K562 (cell line): ENCODE results near the gene EEF1AKMT4. TPM values are rescaled to one million over a fixed set of nuclear protein-coding genes. Genes with fewer than 3 reads are reported as not detected.

ENCODE experiments used
- BCL6 ChIP-seq: fragments of 250-450 bp; sonication (Bioruptor Pico); IDR thresholded peaks from 2 replicates; pipeline ENCODE4 v1.4.0; 2020
- CBFA2T3 ChIP-seq: fragments of 450-650 bp; IDR thresholded peaks from 2 replicates; pipeline ENCODE4 v1.6.1; 2017
- KLF1 ChIP-seq: fragments of 450-650 bp; IDR thresholded peaks from 2 replicates; pipeline ENCODE4 v1.6.1; 2016; ENCODE audit warnings: missing genetic modification characterization, missing compliant biosample characterization
- MBD2 ChIP-seq: sonication (generic); IDR thresholded peaks from 2 replicates; pipeline ENCODE4 v1.6.1; 2016; ENCODE audit warnings: low read depth, borderline replicate concordance
- NELFE ChIP-seq: IDR thresholded peaks from 2 replicates; pipeline ENCODE4 v1.6.1; 2011; ENCODE audit warnings: mild to moderate bottlenecking; ENCODE audit not compliant: insufficient read depth, insufficient read length
- NFE2 ChIP-seq: IDR thresholded peaks from 2 replicates; pipeline ENCODE4 v1.6.1; 2014; ENCODE audit warnings: antibody characterized with exemption, low read depth
- POLR2AphosphoS5 ChIP-seq: IDR thresholded peaks from 2 replicates; pipeline ENCODE4 v1.6.1; 2011; ENCODE audit warnings: mild to moderate bottlenecking, low read depth, low read length, moderate library complexity; ENCODE audit not compliant: control insufficient read depth, insufficient read depth
- SOX6 ChIP-seq: fragments of 450-650 bp; IDR thresholded peaks from 2 replicates; pipeline ENCODE4 v1.6.1; 2014; ENCODE audit warnings: mild to moderate bottlenecking
- TCF3 ChIP-seq: sonication (generic); formaldehyde crosslinking; IDR thresholded peaks from 2 replicates; pipeline ENCODE4 v1.4.0; 2020; ENCODE audit warnings: mild to moderate bottlenecking, missing genetic modification reagents
- UBTF ChIP-seq, 2 experiments: IDR thresholded peaks; 2 replicates each; pipeline ENCODE4 v1.6.1; 2012; ENCODE audit warnings: improper control_type of control experiment in 2 of 2, low read depth in 2 of 2, low read length in 2 of 2, borderline replicate concordance in 1 of 2
- polyA plus RNA-seq, 8 experiments: library from polyadenylated mRNA; depleted of rRNA in 4 of 8; stranded (reverse) in 5 of 8; unstranded in 3 of 8; fragments of >200 nt; fragmentation: Nextera tagmentation in 2 of 8; fragmentation: Illumina TruSeq in 1 of 8; extraction: Ambion mirVana in 2 of 8; extraction: Trizol in 1 of 8; gene quantifications; 2 replicates each; pipeline versions ENCODE4 v1.2.1 to v1.2.3, GENCODE V29; 2011 to 2014; ENCODE audit warnings: inconsistent platforms in 1 of 8, missing spikeins in 1 of 8
- total RNA-seq, 7 experiments: library from RNA; depleted of rRNA in 6 of 7; stranded (reverse); fragments of >200 nt in 6 of 7; fragmentation: Illumina TruSeq in 2 of 7; extraction: Trizol in 2 of 7; gene quantifications; 2 replicates each; pipeline versions ENCODE4 v1.2.1 to v1.2.3, GENCODE V29; 2011 to 2021; ENCODE audit warnings: low replicate concordance in 1 of 7
- TF ChIP-seq, protein P1 (sequence below): fragments of 200-600 bp; sonication (generic); IDR thresholded peaks from one replicate; pipeline ENCODE4 v1.6.1; 2012; ENCODE audit warnings: mild to moderate bottlenecking, low read depth, low read length, inconsistent platforms
- TF ChIP-seq, protein P2 (sequence below): fragments of 250-450 bp; sonication (Bioruptor Pico); IDR thresholded peaks from 2 replicates; pipeline ENCODE4 v1.5.0; 2020; ENCODE audit warnings: mild to moderate bottlenecking, borderline replicate concordance

EEF1AKMT4 gene
- total and polyA plus RNA-seq, 9 of the 15 experiments (the other 6 are each of a cell fraction or from before 2014, with no cell fraction given), result 10.3 to 49.4 (median 18.9) TPM

DNA sequence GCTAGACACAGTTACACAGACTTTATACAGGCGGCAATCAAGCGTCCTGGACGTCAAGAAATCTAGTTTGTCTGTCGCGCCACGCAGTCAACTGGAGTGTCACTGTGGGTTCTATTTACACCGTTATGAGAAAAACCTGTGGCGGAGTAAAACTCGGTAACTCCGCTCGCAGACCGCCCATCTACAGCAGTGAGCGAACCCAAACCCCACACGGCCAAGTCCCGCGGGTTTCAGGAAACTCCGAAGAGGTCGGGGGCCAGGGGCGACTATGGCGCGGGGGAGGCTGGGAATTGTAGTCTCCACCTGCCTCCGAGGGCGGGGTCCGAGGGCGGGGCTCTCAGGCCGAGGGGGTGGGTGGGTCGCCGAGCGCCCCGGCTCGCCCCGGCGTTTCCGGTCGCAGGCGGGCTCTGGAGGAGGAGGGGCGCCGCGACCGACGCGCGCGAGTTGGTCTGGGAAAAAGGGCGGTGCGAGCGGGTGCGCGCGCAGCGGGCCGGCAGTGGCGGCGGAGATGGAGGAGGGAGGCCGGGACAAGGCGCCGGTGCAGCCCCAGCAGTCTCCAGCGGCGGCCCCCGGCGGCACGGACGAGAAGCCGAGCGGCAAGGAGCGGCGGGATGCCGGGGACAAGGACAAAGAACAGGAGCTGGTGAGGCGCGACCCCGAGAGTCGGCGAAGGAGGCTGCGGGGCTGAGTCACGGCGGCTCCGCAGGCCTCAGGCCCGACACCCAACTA, 49.5 kb downstream of the EEF1AKMT4 start, which contains the start of gene PSMD2 (continued):
- TF ChIP-seq, protein P1, sequence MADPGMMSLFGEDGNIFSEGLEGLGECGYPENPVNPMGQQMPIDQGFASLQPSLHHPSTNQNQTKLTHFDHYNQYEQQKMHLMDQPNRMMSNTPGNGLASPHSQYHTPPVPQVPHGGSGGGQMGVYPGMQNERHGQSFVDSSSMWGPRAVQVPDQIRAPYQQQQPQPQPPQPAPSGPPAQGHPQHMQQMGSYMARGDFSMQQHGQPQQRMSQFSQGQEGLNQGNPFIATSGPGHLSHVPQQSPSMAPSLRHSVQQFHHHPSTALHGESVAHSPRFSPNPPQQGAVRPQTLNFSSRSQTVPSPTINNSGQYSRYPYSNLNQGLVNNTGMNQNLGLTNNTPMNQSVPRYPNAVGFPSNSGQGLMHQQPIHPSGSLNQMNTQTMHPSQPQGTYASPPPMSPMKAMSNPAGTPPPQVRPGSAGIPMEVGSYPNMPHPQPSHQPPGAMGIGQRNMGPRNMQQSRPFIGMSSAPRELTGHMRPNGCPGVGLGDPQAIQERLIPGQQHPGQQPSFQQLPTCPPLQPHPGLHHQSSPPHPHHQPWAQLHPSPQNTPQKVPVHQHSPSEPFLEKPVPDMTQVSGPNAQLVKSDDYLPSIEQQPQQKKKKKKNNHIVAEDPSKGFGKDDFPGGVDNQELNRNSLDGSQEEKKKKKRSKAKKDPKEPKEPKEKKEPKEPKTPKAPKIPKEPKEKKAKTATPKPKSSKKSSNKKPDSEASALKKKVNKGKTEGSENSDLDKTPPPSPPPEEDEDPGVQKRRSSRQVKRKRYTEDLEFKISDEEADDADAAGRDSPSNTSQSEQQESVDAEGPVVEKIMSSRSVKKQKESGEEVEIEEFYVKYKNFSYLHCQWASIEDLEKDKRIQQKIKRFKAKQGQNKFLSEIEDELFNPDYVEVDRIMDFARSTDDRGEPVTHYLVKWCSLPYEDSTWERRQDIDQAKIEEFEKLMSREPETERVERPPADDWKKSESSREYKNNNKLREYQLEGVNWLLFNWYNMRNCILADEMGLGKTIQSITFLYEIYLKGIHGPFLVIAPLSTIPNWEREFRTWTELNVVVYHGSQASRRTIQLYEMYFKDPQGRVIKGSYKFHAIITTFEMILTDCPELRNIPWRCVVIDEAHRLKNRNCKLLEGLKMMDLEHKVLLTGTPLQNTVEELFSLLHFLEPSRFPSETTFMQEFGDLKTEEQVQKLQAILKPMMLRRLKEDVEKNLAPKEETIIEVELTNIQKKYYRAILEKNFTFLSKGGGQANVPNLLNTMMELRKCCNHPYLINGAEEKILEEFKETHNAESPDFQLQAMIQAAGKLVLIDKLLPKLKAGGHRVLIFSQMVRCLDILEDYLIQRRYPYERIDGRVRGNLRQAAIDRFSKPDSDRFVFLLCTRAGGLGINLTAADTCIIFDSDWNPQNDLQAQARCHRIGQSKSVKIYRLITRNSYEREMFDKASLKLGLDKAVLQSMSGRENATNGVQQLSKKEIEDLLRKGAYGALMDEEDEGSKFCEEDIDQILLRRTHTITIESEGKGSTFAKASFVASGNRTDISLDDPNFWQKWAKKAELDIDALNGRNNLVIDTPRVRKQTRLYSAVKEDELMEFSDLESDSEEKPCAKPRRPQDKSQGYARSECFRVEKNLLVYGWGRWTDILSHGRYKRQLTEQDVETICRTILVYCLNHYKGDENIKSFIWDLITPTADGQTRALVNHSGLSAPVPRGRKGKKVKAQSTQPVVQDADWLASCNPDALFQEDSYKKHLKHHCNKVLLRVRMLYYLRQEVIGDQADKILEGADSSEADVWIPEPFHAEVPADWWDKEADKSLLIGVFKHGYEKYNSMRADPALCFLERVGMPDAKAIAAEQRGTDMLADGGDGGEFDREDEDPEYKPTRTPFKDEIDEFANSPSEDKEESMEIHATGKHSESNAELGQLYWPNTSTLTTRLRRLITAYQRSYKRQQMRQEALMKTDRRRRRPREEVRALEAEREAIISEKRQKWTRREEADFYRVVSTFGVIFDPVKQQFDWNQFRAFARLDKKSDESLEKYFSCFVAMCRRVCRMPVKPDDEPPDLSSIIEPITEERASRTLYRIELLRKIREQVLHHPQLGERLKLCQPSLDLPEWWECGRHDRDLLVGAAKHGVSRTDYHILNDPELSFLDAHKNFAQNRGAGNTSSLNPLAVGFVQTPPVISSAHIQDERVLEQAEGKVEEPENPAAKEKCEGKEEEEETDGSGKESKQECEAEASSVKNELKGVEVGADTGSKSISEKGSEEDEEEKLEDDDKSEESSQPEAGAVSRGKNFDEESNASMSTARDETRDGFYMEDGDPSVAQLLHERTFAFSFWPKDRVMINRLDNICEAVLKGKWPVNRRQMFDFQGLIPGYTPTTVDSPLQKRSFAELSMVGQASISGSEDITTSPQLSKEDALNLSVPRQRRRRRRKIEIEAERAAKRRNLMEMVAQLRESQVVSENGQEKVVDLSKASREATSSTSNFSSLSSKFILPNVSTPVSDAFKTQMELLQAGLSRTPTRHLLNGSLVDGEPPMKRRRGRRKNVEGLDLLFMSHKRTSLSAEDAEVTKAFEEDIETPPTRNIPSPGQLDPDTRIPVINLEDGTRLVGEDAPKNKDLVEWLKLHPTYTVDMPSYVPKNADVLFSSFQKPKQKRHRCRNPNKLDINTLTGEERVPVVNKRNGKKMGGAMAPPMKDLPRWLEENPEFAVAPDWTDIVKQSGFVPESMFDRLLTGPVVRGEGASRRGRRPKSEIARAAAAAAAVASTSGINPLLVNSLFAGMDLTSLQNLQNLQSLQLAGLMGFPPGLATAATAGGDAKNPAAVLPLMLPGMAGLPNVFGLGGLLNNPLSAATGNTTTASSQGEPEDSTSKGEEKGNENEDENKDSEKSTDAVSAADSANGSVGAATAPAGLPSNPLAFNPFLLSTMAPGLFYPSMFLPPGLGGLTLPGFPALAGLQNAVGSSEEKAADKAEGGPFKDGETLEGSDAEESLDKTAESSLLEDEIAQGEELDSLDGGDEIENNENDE, result no peak
- TF ChIP-seq UBTF (IDR thresholded peaks at IDR 0.05; ENCODE audit: borderline replicate concordance in 1 of 2, low read depth in 2 of 2, low read length in 2 of 2) (0 out of 4 replicates have a peak, but pooled peaks of 1 of the 2 experiments have one; percentile 22), NELFE (no peak), TCF3 (CRISPR knock-in tag) (no peak), NFE2 (peak; percentile 36; the same call in 1 of the 2 replicates), MBD2 (peak; percentile 58), POLR2AphosphoS5 (peak; percentile 78), BCL6 (CRISPR knock-in tag) (no peak), KLF1 (tag) (no peak), SOX6 (no peak), CBFA2T3 (no peak)
- TF ChIP-seq, protein P2, sequence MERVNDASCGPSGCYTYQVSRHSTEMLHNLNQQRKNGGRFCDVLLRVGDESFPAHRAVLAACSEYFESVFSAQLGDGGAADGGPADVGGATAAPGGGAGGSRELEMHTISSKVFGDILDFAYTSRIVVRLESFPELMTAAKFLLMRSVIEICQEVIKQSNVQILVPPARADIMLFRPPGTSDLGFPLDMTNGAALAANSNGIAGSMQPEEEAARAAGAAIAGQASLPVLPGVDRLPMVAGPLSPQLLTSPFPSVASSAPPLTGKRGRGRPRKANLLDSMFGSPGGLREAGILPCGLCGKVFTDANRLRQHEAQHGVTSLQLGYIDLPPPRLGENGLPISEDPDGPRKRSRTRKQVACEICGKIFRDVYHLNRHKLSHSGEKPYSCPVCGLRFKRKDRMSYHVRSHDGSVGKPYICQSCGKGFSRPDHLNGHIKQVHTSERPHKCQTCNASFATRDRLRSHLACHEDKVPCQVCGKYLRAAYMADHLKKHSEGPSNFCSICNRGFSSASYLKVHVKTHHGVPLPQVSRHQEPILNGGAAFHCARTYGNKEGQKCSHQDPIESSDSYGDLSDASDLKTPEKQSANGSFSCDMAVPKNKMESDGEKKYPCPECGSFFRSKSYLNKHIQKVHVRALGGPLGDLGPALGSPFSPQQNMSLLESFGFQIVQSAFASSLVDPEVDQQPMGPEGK (CRISPR knock-in tag), result no peak
